ENCODE data around the gene BBS12.
A peak's percentile ranks its signal among the peaks of the same experiment; 100 is the strongest.

BBS12 gene

GRCh38 chr4:122732329-122733026 lies at the start of gene BBS12:
Gene BBS12, plus strand, starts transcription at chr4:122732704. Its CDS starts 9,189 bp downstream, at chr4:122741893.
- FAIRE-seq: peak; percentile 98

GRCh38 chr4:122686691-122687090 lies 45.8 kb upstream of the BBS12 start:
- FAIRE-seq: no peak

- no peak for FAIRE-seq
These were observed 44.9 kb upstream of the BBS12 start for GRCh38 chr4:122687531-122688061.

- FAIRE-seq: no peak
These were observed 43.9 kb upstream of the BBS12 start for GRCh38 chr4:122688529-122689140.

GRCh38 chr4:122689972-122690371 lies 42.5 kb upstream of the BBS12 start:
- FAIRE-seq: no peak

- no peak for FAIRE-seq
These were observed 40.5 kb upstream of the BBS12 start for GRCh38 chr4:122691988-122692387.

- FAIRE-seq: no peak
These were observed 39.6 kb upstream of the BBS12 start for GRCh38 chr4:122692641-122693520.

- FAIRE-seq: no peak
These were observed 37.3 kb upstream of the BBS12 start for GRCh38 chr4:122695226-122695625.

GRCh38 chr4:122700178-122700725 lies 32.3 kb upstream of the BBS12 start:
- FAIRE-seq: no peak

- FAIRE-seq: no peak
These were observed 31.4 kb upstream of the BBS12 start for GRCh38 chr4:122701061-122701460.

- FAIRE-seq: no peak
These were observed 30.5 kb upstream of the BBS12 start for GRCh38 chr4:122701965-122702364.

- FAIRE-seq: no peak
These were observed 29.6 kb upstream of the BBS12 start for GRCh38 chr4:122702939-122703338.

- FAIRE-seq: no peak
These were observed 28.6 kb upstream of the BBS12 start for GRCh38 chr4:122703868-122704267.

GRCh38 chr4:122705009-122705408 lies 27.5 kb upstream of the BBS12 start:
- no peak for FAIRE-seq

- no peak for FAIRE-seq
These were observed 26.9 kb upstream of the BBS12 start for GRCh38 chr4:122705547-122706117.

- no peak for FAIRE-seq
These were observed 26.0 kb upstream of the BBS12 start for GRCh38 chr4:122706511-122706910.

GRCh38 chr4:122707497-122707896 lies 25.0 kb upstream of the BBS12 start:
- no peak for FAIRE-seq

- FAIRE-seq: no peak
These were observed 23.3 kb upstream of the BBS12 start for GRCh38 chr4:122709236-122709635.

GRCh38 chr4:122710434-122711308 lies 21.8 kb upstream of the BBS12 start:
- no peak for FAIRE-seq

- no peak for FAIRE-seq
These were observed 20.6 kb upstream of the BBS12 start for GRCh38 chr4:122711919-122712318.

GRCh38 chr4:122712782-122713181 lies 19.7 kb upstream of the BBS12 start:
- no peak for FAIRE-seq

GRCh38 chr4:122715221-122715620 lies 17.3 kb upstream of the BBS12 start:
- no peak for FAIRE-seq

All from TTC549 (cell line).